ENCODE data around the gene WDR45B.
"Not testable (repeated sequence)": the region's sequence is repeated elsewhere in the genome, so short reads cannot be mapped to it uniquely, and the experiment has no call there.

Gene WDR45B

GRCh38 chr17:82577300-82577699 lies 70.9 kb downstream of the WDR45B start:
- no peak for DNase-seq (ENCODE audit: low read depth)
- in situ Hi-C loops (cut with HindIII; ENCODE audit: low sequenced_read_pairs): no loop called here
- no peak for TF ChIP-seq CTCF (IDR thresholded peaks at IDR 0.05; ENCODE audit: low read depth, low read length, missing control alignments)
- H3K4me3 ChIP-seq (ENCODE audit: low read depth, low read length): no peak overlapping the region

- DNase-seq (ENCODE audit: low read depth); H3K4me3 ChIP-seq (ENCODE audit: low read depth, low read length): not testable (repeated sequence)
Measured at GRCh38 chr17:82575581-82576221, 72.5 kb downstream of the WDR45B start.

GRCh38 chr17:82574041-82574440 lies 74.2 kb downstream of the WDR45B start:
- DNase-seq (ENCODE audit: low read depth): no peak
- no peak for TF ChIP-seq CTCF (IDR thresholded peaks at IDR 0.05; ENCODE audit: low read depth, low read length, missing control alignments)
- in situ Hi-C loops (cut with HindIII; ENCODE audit: low sequenced_read_pairs): no loop called here
- H3K4me3 ChIP-seq (ENCODE audit: low read depth, low read length): no peak overlapping the region

More at GRCh38 chr17:82575581-82576221, 72.5 kb downstream of the WDR45B start:
- in situ Hi-C loops (cut with HindIII; ENCODE audit: low sequenced_read_pairs): not testable (repeated sequence)

GRCh38 chr17:82571855-82572254 lies 76.4 kb downstream of the WDR45B start:
- in situ Hi-C loops (cut with HindIII; ENCODE audit: low sequenced_read_pairs): no loop called here
- no peak for DNase-seq (ENCODE audit: low read depth)
- TF ChIP-seq CTCF (IDR thresholded peaks at IDR 0.05; ENCODE audit: low read depth, low read length, missing control alignments): no peak
- H3K4me3 ChIP-seq (ENCODE audit: low read depth, low read length): no peak overlapping the region

GRCh38 chr17:82570277-82570676 lies 78.0 kb downstream of the WDR45B start:
- H3K4me3 ChIP-seq (ENCODE audit: low read depth, low read length): no peak overlapping the region
- no peak for TF ChIP-seq CTCF (IDR thresholded peaks at IDR 0.05; ENCODE audit: low read depth, low read length, missing control alignments)
- in situ Hi-C loops (cut with HindIII; ENCODE audit: low sequenced_read_pairs): no loop called here
- DNase-seq (ENCODE audit: low read depth): no peak

GRCh38 chr17:82569621-82570020 lies 78.6 kb downstream of the WDR45B start:
- no peak for TF ChIP-seq CTCF (IDR thresholded peaks at IDR 0.05; ENCODE audit: low read depth, low read length, missing control alignments)
- no peak for DNase-seq (ENCODE audit: low read depth)
- in situ Hi-C loops (cut with HindIII; ENCODE audit: low sequenced_read_pairs): no loop called here
- H3K4me3 ChIP-seq (ENCODE audit: low read depth, low read length): no peak overlapping the region

- TF ChIP-seq CTCF (IDR thresholded peaks at IDR 0.05; ENCODE audit: low read depth, low read length, missing control alignments): no peak
- H3K4me3 ChIP-seq (ENCODE audit: low read depth, low read length): no peak overlapping the region
- DNase-seq (ENCODE audit: low read depth): no peak
- in situ Hi-C loops (cut with HindIII; ENCODE audit: low sequenced_read_pairs): no loop called here
Measured at GRCh38 chr17:82568997-82569393, 79.2 kb downstream of the WDR45B start.
